NCI-H446 (cell line): ENCODE results near the gene PXDN.
A peak's percentile ranks its signal among the peaks of the same experiment; 100 is the strongest.
"Not testable (repeated sequence)": the region's sequence is repeated elsewhere in the genome, so short reads cannot be mapped to it uniquely, and the experiment has no call there.

Experiments used
- DNase-seq, 2 experiments: peaks; one replicate each; lab custom pipeline; 2025; lab: John Stamatoyannopoulos, UW

The PXDN gene

GRCh38 chr2:1777156-1777555 lies 32.8 kb upstream of the PXDN start:
- DNase-seq = no peak

GRCh38 chr2:1775511-1776035 lies 31.3 kb upstream of the PXDN start:
- DNase-seq = no peak

- no peak for DNase-seq
Measured at GRCh38 chr2:1774929-1775328, 30.6 kb upstream of the PXDN start.

GRCh38 chr2:1773883-1774282 lies 29.6 kb upstream of the PXDN start:
- DNase-seq = no peak

GRCh38 chr2:1772471-1773267 lies 28.4 kb upstream of the PXDN start:
- DNase-seq = no peak

GRCh38 chr2:1771626-1772280 lies 27.4 kb upstream of the PXDN start:
- no peak for DNase-seq

GRCh38 chr2:1770566-1771380 lies 26.5 kb upstream of the PXDN start:
- no peak for DNase-seq

GRCh38 chr2:1769703-1770422 lies 25.5 kb upstream of the PXDN start:
- peak; percentile 35 to 69 for DNase-seq

- no peak for DNase-seq
Measured at GRCh38 chr2:1767939-1768691, 23.8 kb upstream of the PXDN start.

- DNase-seq = no peak
Measured at GRCh38 chr2:1766851-1767811, 22.8 kb upstream of the PXDN start.

GRCh38 chr2:1766425-1766824 lies 22.1 kb upstream of the PXDN start:
- no peak for DNase-seq

- not testable (repeated sequence) for DNase-seq
Measured at GRCh38 chr2:1765201-1765600, 20.9 kb upstream of the PXDN start.

GRCh38 chr2:1759611-1759930 lies 15.3 kb upstream of the PXDN start:
- DNase-seq = no peak

GRCh38 chr2:1758774-1759610 lies 14.7 kb upstream of the PXDN start:
- DNase-seq = no peak

GRCh38 chr2:1758171-1758570 lies 13.9 kb upstream of the PXDN start:
- DNase-seq = no peak

GRCh38 chr2:1757567-1757966 lies 13.3 kb upstream of the PXDN start:
- no peak for DNase-seq

- not testable (repeated sequence) for DNase-seq
Measured at GRCh38 chr2:1757146-1757545, 12.8 kb upstream of the PXDN start.

GRCh38 chr2:1756456-1756855 lies 12.1 kb upstream of the PXDN start:
- no peak for DNase-seq
